Ishikawa (cell line): Measurements from ENCODE around the gene AFAP1L1.

Experiments used
- CEBPB ChIP-seq: IDR thresholded peaks from 2 replicates; pipeline ENCODE4 v1.6.1; 2012
- CREB1 ChIP-seq: IDR thresholded peaks from 2 replicates; pipeline ENCODE4 v1.6.1; 2012; ENCODE audit warnings: low read depth
- EGR1 ChIP-seq: IDR thresholded peaks from 2 replicates; pipeline ENCODE4 v1.6.1; 2012
- EP300 ChIP-seq: IDR thresholded peaks from 2 replicates; pipeline ENCODE4 v1.6.1; 2012; ENCODE audit warnings: borderline replicate concordance
- FOXM1 ChIP-seq: IDR thresholded peaks from 2 replicates; pipeline ENCODE4 v1.6.1; 2012; ENCODE audit warnings: low read depth, borderline replicate concordance
- NFIC ChIP-seq: IDR thresholded peaks from 2 replicates; pipeline ENCODE4 v1.6.1; 2012
- RAD21 ChIP-seq: IDR thresholded peaks from 2 replicates; pipeline ENCODE4 v1.6.1; 2012; ENCODE audit warnings: low read depth
- TAF1 ChIP-seq: IDR thresholded peaks from 2 replicates; pipeline ENCODE4 v1.6.1; 2012; ENCODE audit warnings: low read depth, mild to moderate bottlenecking
- TCF12 ChIP-seq: IDR thresholded peaks from 2 replicates; pipeline ENCODE4 v1.6.1; 2012; ENCODE audit warnings: low read depth
- TEAD4 ChIP-seq: IDR thresholded peaks from 2 replicates; pipeline ENCODE4 v1.6.1; 2012
- USF1 ChIP-seq: IDR thresholded peaks from 2 replicates; pipeline ENCODE4 v1.6.1; 2012
- YY1 ChIP-seq: IDR thresholded peaks from 2 replicates; pipeline ENCODE4 v1.6.1; 2012; ENCODE audit warnings: low read depth
- ZBTB7A ChIP-seq: IDR thresholded peaks from 2 replicates; pipeline ENCODE4 v1.6.1; 2012; ENCODE audit warnings: low read depth
- TF ChIP-seq, protein P1 (sequence below): IDR thresholded peaks from 2 replicates; pipeline ENCODE4 v1.6.1; 2012
- TF ChIP-seq, protein P2 (sequence below): IDR thresholded peaks from 2 replicates; pipeline ENCODE4 v1.6.1; 2012; ENCODE audit warnings: low read depth, mild to moderate bottlenecking

AFAP1L1 gene

GRCh38 chr5:149320791-149321330 is 49.2 kb downstream of the AFAP1L1 start:
- TF ChIP-seq EGR1 (no peak), TAF1 (peak; percentile 46; the same call in 1 of the 2 replicates), ZBTB7A (no peak), USF1 (peak; percentile 95), NFIC (peak; percentile 73), CEBPB (no peak), YY1 (peak; percentile 32; the same call in 1 of the 2 replicates), FOXM1 (no peak), EP300 (no peak), TEAD4 (peak; percentile 75; the same call in 1 of the 2 replicates), RAD21 (no peak), CREB1 (no peak), TCF12 (0 out of 2 replicates have a peak, but pooled peaks have one; percentile 22)
- TF ChIP-seq, protein P1, sequence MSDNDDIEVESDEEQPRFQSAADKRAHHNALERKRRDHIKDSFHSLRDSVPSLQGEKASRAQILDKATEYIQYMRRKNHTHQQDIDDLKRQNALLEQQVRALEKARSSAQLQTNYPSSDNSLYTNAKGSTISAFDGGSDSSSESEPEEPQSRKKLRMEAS, result peak; percentile 57; the same call in 1 of the 2 replicates
- TF ChIP-seq, protein P2, sequence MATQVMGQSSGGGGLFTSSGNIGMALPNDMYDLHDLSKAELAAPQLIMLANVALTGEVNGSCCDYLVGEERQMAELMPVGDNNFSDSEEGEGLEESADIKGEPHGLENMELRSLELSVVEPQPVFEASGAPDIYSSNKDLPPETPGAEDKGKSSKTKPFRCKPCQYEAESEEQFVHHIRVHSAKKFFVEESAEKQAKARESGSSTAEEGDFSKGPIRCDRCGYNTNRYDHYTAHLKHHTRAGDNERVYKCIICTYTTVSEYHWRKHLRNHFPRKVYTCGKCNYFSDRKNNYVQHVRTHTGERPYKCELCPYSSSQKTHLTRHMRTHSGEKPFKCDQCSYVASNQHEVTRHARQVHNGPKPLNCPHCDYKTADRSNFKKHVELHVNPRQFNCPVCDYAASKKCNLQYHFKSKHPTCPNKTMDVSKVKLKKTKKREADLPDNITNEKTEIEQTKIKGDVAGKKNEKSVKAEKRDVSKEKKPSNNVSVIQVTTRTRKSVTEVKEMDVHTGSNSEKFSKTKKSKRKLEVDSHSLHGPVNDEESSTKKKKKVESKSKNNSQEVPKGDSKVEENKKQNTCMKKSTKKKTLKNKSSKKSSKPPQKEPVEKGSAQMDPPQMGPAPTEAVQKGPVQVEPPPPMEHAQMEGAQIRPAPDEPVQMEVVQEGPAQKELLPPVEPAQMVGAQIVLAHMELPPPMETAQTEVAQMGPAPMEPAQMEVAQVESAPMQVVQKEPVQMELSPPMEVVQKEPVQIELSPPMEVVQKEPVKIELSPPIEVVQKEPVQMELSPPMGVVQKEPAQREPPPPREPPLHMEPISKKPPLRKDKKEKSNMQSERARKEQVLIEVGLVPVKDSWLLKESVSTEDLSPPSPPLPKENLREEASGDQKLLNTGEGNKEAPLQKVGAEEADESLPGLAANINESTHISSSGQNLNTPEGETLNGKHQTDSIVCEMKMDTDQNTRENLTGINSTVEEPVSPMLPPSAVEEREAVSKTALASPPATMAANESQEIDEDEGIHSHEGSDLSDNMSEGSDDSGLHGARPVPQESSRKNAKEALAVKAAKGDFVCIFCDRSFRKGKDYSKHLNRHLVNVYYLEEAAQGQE, result no peak

DNA sequence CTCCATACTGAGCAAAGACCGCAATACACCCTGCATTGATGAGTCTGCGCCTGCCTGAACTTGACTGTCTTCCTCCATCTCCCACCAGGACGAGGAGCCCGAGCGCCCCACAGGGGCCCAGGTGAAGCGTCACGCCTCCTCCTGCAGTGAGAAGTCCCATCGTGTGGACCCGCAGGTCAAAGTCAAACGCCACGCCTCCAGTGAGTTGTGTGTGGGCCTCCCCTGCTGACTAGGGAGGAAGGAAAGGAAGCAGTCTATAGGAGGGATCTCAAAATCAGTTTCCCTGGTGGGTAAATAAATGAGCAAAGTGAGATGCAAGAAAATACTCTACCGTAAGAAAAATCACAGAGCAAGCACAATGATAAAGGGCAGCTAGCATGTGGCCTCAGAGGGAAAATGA is 50.9 kb downstream of the AFAP1L1 start:
- TF ChIP-seq YY1 (no peak), ZBTB7A (no peak), CREB1 (no peak), EGR1 (no peak), RAD21 (no peak), USF1 (no peak), FOXM1 (no peak), EP300 (no peak), TCF12 (no peak), TEAD4 (no peak), TAF1 (no peak), CEBPB (no peak), NFIC (no peak)
- TF ChIP-seq, protein P2, result no peak
- TF ChIP-seq, protein P1, result no peak

DNA sequence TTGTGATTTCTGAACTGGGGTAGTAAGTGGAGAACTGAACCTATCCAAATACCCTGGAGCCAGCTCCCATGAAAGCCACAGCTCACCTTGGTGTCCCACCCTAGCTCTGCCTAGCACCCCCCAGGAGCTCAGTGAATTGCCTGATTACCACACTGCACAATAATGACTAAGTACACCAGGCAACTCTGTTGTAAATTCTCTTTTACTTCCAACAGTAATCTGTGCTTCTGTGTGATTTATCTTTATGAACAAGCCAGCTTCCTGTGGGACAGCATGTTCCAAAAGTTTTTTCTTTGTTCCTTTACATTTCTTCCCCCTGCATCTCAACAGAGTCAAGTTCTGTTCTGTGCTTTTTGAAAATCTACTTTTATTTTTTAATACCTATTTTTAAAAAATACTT is 51.6 kb downstream of the AFAP1L1 start:
- TF ChIP-seq FOXM1 (no peak), USF1 (no peak), NFIC (no peak), EGR1 (no peak), CEBPB (no peak), TAF1 (no peak), TCF12 (no peak), YY1 (no peak), RAD21 (no peak), CREB1 (no peak), EP300 (no peak), ZBTB7A (no peak), TEAD4 (no peak)
- TF ChIP-seq, protein P1, result no peak
- TF ChIP-seq, protein P2, result no peak
